GM12878 (cell line): ENCODE measurements around the gene IMMT.

ENCODE experiments used
- CTCF ChIP-seq, 3 experiments: IDR thresholded peaks in 2 of 3; conservative IDR thresholded peaks in 1 of 3; 2 replicates each; pipeline ENCODE4 v1.5.1; 2011; ENCODE audit warnings: low read depth in 3 of 3, low read length in 3 of 3, mild to moderate bottlenecking in 3 of 3, control low read depth in 2 of 3, moderate library complexity in 2 of 3, inconsistent platforms in 1 of 3, mixed read lengths in 1 of 3; ENCODE audit not compliant: control insufficient read depth in 2 of 3, insufficient read depth in 1 of 3; ENCODE audit errors: extremely low read depth in 1 of 3
- E2F4 ChIP-seq: IDR thresholded peaks from 2 replicates; pipeline ENCODE4 v1.6.1; 2012; ENCODE audit warnings: low read depth, low read length, improper control_type of control experiment
- HDAC6 ChIP-seq: fragments of 200-600 bp; sonication (generic); IDR thresholded peaks from one replicate; pipeline ENCODE4 v1.8.0; 2017; ENCODE audit warnings: antibody characterized with exemption; ENCODE audit not compliant: unreplicated experiment
- POLR2A ChIP-seq: IDR thresholded peaks from 2 replicates; pipeline ENCODE4 v1.6.1; 2011; ENCODE audit warnings: low read depth, mild to moderate bottlenecking, low read length
- POU2F2 ChIP-seq: IDR thresholded peaks from 3 replicates; pipeline ENCODE4 v1.6.1; 2011; ENCODE audit warnings: low read depth, mild to moderate bottlenecking, low read length, borderline replicate concordance
- SIN3A ChIP-seq: IDR thresholded peaks from 2 replicates; pipeline ENCODE4 v1.6.1; 2012; ENCODE audit warnings: low read depth, low read length, improper control_type of control experiment
- SP1 ChIP-seq: IDR thresholded peaks from one replicate; pipeline ENCODE4 v1.6.1; 2011; ENCODE audit warnings: low read depth, low read length
- YBX1 ChIP-seq: fragments of 450-650 bp; IDR thresholded peaks from 2 replicates; pipeline ENCODE4 v1.6.1; 2016; ENCODE audit warnings: antibody characterized with exemption
- ZBED1 ChIP-seq: IDR thresholded peaks from 2 replicates; pipeline ENCODE4 v1.6.1; 2016; ENCODE audit warnings: borderline replicate concordance

- TF ChIP-seq E2F4, result no peak
- TF ChIP-seq SP1, result no peak
- no peak for TF ChIP-seq POLR2A
- TF ChIP-seq CTCF (IDR thresholded peaks at IDR 0.05 in 2 of 3, conservative IDR thresholded peaks at IDR 0.05 in 1 of 3; ENCODE audit: control insufficient read depth in 2 of 3, extremely low read depth in 1 of 3, insufficient read depth in 1 of 3, low read depth in 3 of 3, low read length in 3 of 3), result 0 out of 6 replicates have a peak, but pooled peaks of 2 of the 3 experiments have one; percentile 10
- no peak for TF ChIP-seq POU2F2
- TF ChIP-seq YBX1, result no peak
- no peak for TF ChIP-seq HDAC6
- no peak for TF ChIP-seq SIN3A
- TF ChIP-seq ZBED1, result no peak
Measured at GRCh38 chr2:86193901-86194567, 1.2 kb downstream of the IMMT start.
